HG03103 (cell line): ENCODE data around the gene CDC27.
"Not testable (repeated sequence)": the region's sequence is repeated elsewhere in the genome, so short reads cannot be mapped to it uniquely, and the experiment has no call there.

Experiments
- ATAC-seq: cut with Tn5 transposase; IDR thresholded peaks from one replicate; pipeline ENCODE4 v1.9.1; 2021; ENCODE audit warnings: low read depth; ENCODE audit not compliant: unreplicated experiment

The CDC27 gene

GRCh38 chr17:47077576-47077975, 111.5 kb downstream of the CDC27 start:
- ATAC-seq: no peak

- ATAC-seq: no peak
Measured at GRCh38 chr17:47076171-47076570, 112.9 kb downstream of the CDC27 start.

- not testable (repeated sequence) for ATAC-seq
Measured at GRCh38 chr17:47074361-47074760, 114.7 kb downstream of the CDC27 start.

- not testable (repeated sequence) for ATAC-seq
Measured at GRCh38 chr17:47073629-47074028, 115.5 kb downstream of the CDC27 start.

GRCh38 chr17:47072886-47073285, 116.2 kb downstream of the CDC27 start:
- no peak for ATAC-seq

GRCh38 chr17:47071171-47071570, 117.9 kb downstream of the CDC27 start:
- ATAC-seq: not testable (repeated sequence)

GRCh38 chr17:47070266-47070665, 118.8 kb downstream of the CDC27 start:
- not testable (repeated sequence) for ATAC-seq
